Measurements from ENCODE around the gene SIPA1. TPM values are rescaled to one million over a fixed set of nuclear protein-coding genes. Genes with fewer than 3 reads are reported as not detected.
A peak's percentile ranks its signal among the peaks of the same experiment; 100 is the strongest.

Gene SIPA1
- total RNA-seq, 1 experiment from 2014 or later: 86.9 TPM

- ChIA-PET CTCF (no interaction called here), POLR2A (interaction anchor here (1.0 kb wide), 1 partner anchor 25 kb away, joined by 3 read pairs; the partner anchor contains the start of gene SIPA1)
- peaks cover 44% of the 10 kb centered on the region for H3K4me1 ChIP-seq (ENCODE audit: control insufficient read depth, insufficient read depth, low read length)
- DNase-seq (ENCODE audit: low read depth, low spot score) (no peak), ATAC-seq (no peak)
- H3K27ac ChIP-seq (ENCODE audit: low read length): peak overlapping the region; percentile 92
- no peak for TF ChIP-seq POLR2AphosphoS5 (IDR thresholded peaks at IDR 0.05; ENCODE audit: low read depth, low read length)
- no peak for TF ChIP-seq SIN3A (IDR thresholded peaks at IDR 0.05; ENCODE audit: borderline replicate concordance, insufficient read depth, low read depth, low read length)
- no peak for TF ChIP-seq TCF7L2 (IDR thresholded peaks at IDR 0.05; ENCODE audit: low read depth, low read length)
- no peak for TF ChIP-seq CTCF (IDR thresholded peaks at IDR 0.05)
- no peak for TF ChIP-seq REST (IDR thresholded peaks at IDR 0.05; ENCODE audit: insufficient read depth in 1 of 2, low read depth in 2 of 2, low read length in 1 of 2)
- H3K36me3 ChIP-seq (ENCODE audit: control insufficient read depth, insufficient read depth, low read length): peaks cover 4% of the 10 kb centered on the region
- no peaks in the 10 kb centered on the region for H3K9me3 ChIP-seq (ENCODE audit: control insufficient read depth, insufficient read depth, low read depth, low read length)
- peak overlapping the region; percentile 60 to 95 for H3K4me3 ChIP-seq (ENCODE audit: low read depth in 2 of 2, low read length in 2 of 2)
- no peaks in the 10 kb centered on the region for H3K27me3 ChIP-seq (ENCODE audit: control insufficient read depth, insufficient read depth, low read length)
- no TSS peak for BruUV-seq (replicated peaks)
- in situ Hi-C loops (cut with HindIII; ENCODE audit: low pct_unique_long_range_greater_than_20kb, low sequenced_read_pairs): no loop called here
- intact Hi-C loops (cut with micrococcal nuclease; ENCODE audit: unreplicated experiment): no loop called here
Measured at GRCh38 chr11:65612691-65613090, 25.2 kb upstream of the SIPA1 start.

GRCh38 chr11:65613091-65613928, 24.6 kb upstream of the SIPA1 start:
- Histone ChIP-seq H3K27me3 (ENCODE audit: control insufficient read depth, insufficient read depth, low read length) (no peaks in the 10 kb centered on the region), H3K9me3 (ENCODE audit: control insufficient read depth, insufficient read depth, low read depth, low read length) (no peaks in the 10 kb centered on the region), H3K4me1 (ENCODE audit: control insufficient read depth, insufficient read depth, low read length) (peaks cover 44% of the 10 kb centered on the region), H3K36me3 (ENCODE audit: control insufficient read depth, insufficient read depth, low read length) (peaks cover 10% of the 10 kb centered on the region), H3K27ac (ENCODE audit: low read length) (peak overlapping the region; percentile 92), H3K4me3 (ENCODE audit: low read depth in 2 of 2, low read length in 2 of 2) (peak overlapping the region; percentile 60 to 95)
- DNase-seq (ENCODE audit: low read depth, low spot score) (no peak), ATAC-seq (peak; percentile 0)
- no TSS peak for BruUV-seq (replicated peaks)
- no peak for TF ChIP-seq REST (IDR thresholded peaks at IDR 0.05; ENCODE audit: insufficient read depth in 1 of 2, low read depth in 2 of 2, low read length in 1 of 2)
- no peak for TF ChIP-seq CTCF (IDR thresholded peaks at IDR 0.05)
- no peak for TF ChIP-seq TCF7L2 (IDR thresholded peaks at IDR 0.05; ENCODE audit: low read depth, low read length)
- TF ChIP-seq SIN3A (IDR thresholded peaks at IDR 0.05; ENCODE audit: borderline replicate concordance, insufficient read depth, low read depth, low read length): no peak
- TF ChIP-seq POLR2AphosphoS5 (IDR thresholded peaks at IDR 0.05; ENCODE audit: low read depth, low read length): no peak
- intact Hi-C loops (cut with micrococcal nuclease; ENCODE audit: unreplicated experiment) (no loop called here), in situ Hi-C loops (cut with HindIII; ENCODE audit: low pct_unique_long_range_greater_than_20kb, low sequenced_read_pairs) (no loop called here)
- POLR2A ChIA-PET: interaction anchor here (0.6 to 1.0 kb wide), 2 partner anchors 24 to 275 kb away, joined by 3 to 13 read pairs; partner anchors contain the start of genes FIBP and SIPA1
- CTCF ChIA-PET: no interaction called here

Data from Panc1 (cell line).